Measurements from ENCODE around the gene CTU1.

Gene CTU1

GRCh38 chr19:51102991-51103390, 5.2 kb downstream of the CTU1 start:
- no peak for DNase-seq

GRCh38 chr19:51101171-51101865, 6.9 kb downstream of the CTU1 start:
- DNase-seq, result no peak

GRCh38 chr19:51100601-51101000, 7.6 kb downstream of the CTU1 start:
- no peak for DNase-seq

- DNase-seq, result no peak
These were observed 9.2 kb downstream of the CTU1 start for GRCh38 chr19:51099047-51099382.

GRCh38 chr19:51098365-51099046, 9.7 kb downstream of the CTU1 start:
- no peak for DNase-seq

GRCh38 chr19:51097796-51098195, 10.4 kb downstream of the CTU1 start:
- DNase-seq, result no peak

GRCh38 chr19:51097166-51097738, 11.0 kb downstream of the CTU1 start:
- DNase-seq, result peak; percentile 43

- DNase-seq, result no peak
These were observed 11.6 kb downstream of the CTU1 start for GRCh38 chr19:51096473-51097165.

- no peak for DNase-seq
These were observed 13.4 kb downstream of the CTU1 start for GRCh38 chr19:51094696-51095279.

GRCh38 chr19:51093510-51094345, 14.5 kb downstream of the CTU1 start:
- DNase-seq, result no peak

- DNase-seq, result no peak
These were observed 15.1 kb downstream of the CTU1 start for GRCh38 chr19:51093101-51093500.

- DNase-seq, result no peak
These were observed 16.0 kb downstream of the CTU1 start for GRCh38 chr19:51091895-51092873.

GRCh38 chr19:51091126-51091525, 17.1 kb downstream of the CTU1 start:
- DNase-seq, result no peak

- DNase-seq, result no peak
These were observed 17.7 kb downstream of the CTU1 start for GRCh38 chr19:51090471-51090870.

GRCh38 chr19:51089786-51090185, 18.4 kb downstream of the CTU1 start:
- DNase-seq, result no peak

- no peak for DNase-seq
These were observed 21.9 kb downstream of the CTU1 start for GRCh38 chr19:51086153-51086850.

- no peak for DNase-seq
These were observed 23.7 kb downstream of the CTU1 start for GRCh38 chr19:51084505-51084904.

- DNase-seq, result no peak
These were observed 24.4 kb downstream of the CTU1 start for GRCh38 chr19:51083783-51084182.

GRCh38 chr19:51083181-51083580, 25.0 kb downstream of the CTU1 start:
- DNase-seq, result no peak

GRCh38 chr19:51082611-51083010, 25.6 kb downstream of the CTU1 start, which contains the start of gene KLK14:
Gene KLK14 (minus strand): TSS chr19:51082887. CDS start chr19:51082614, 273 bp downstream.
- no peak for DNase-seq

Measured in NK-92 treated with Interleukin-12 subunit alpha and Interleukin-12 subunit beta, amount 100 ng/mL, for 24 hours (cell line).